ENCODE data around the gene BCL2A1.
"Not testable (repeated sequence)": the region's sequence is repeated elsewhere in the genome, so short reads cannot be mapped to it uniquely, and the experiment has no call there.

GRCh38 chr15:80020149-80020548, 49.2 kb upstream of the BCL2A1 start:
- not testable (repeated sequence) for TF ChIP-seq CTCF (conservative IDR thresholded peaks at IDR 0.05; ENCODE audit: low read length); EZH2phosphoT487 (IDR thresholded peaks at IDR 0.05; ENCODE audit: borderline replicate concordance, low read depth, low read length)
